Neural progenitor cell (in vitro differentiated cells): Measurements from ENCODE around the gene GLB1L2. TPM values are rescaled to one million over a fixed set of nuclear protein-coding genes. Genes with fewer than 3 reads are reported as not detected.

Experiments
- DNase-seq: peaks from one replicate; pipeline ENCODE4 v3.0.0-alpha.2; 2016; ENCODE audit warnings: low spot score
- H2AFZ ChIP-seq: fragments of 200-600 bp; sonication (generic); replicated peaks from 2 replicates; pipeline ENCODE4 v1.6.1; 2016; ENCODE audit warnings: antibody characterized with exemption
- H3F3A ChIP-seq: fragments of 200-600 bp; sonication (generic); 2 replicates; pipeline ENCODE4 v1.6.1; 2016; ENCODE audit warnings: antibody characterized with exemption, low read depth
- H3K27ac ChIP-seq: fragments of 200-600 bp; sonication (generic); 2 replicates; pipeline ENCODE4 v1.5.1; 2016; ENCODE audit warnings: mild to moderate bottlenecking
- H3K27me3 ChIP-seq: fragments of 200-600 bp; sonication (generic); 2 replicates; pipeline ENCODE4 v1.6.1; 2016; ENCODE audit warnings: mild to moderate bottlenecking, moderate library complexity
- H3K36me3 ChIP-seq: fragments of 200-600 bp; sonication (generic); 2 replicates; pipeline ENCODE4 v1.5.1; 2016
- H3K4me1 ChIP-seq: fragments of 200-600 bp; sonication (generic); 2 replicates; pipeline ENCODE4 v1.6.1; 2016; ENCODE audit warnings: mixed run types
- H3K4me2 ChIP-seq: fragments of 200-600 bp; sonication (generic); 2 replicates; pipeline ENCODE4 v1.6.1; 2016
- H3K4me3 ChIP-seq: fragments of 200-600 bp; sonication (generic); 2 replicates; pipeline ENCODE4 v1.5.1; 2016
- H3K79me2 ChIP-seq: fragments of 200-600 bp; sonication (generic); 2 replicates; pipeline ENCODE4 v1.6.1; 2016; ENCODE audit warnings: low read depth
- H3K9ac ChIP-seq: fragments of 200-600 bp; sonication (generic); 2 replicates; pipeline ENCODE4 v1.6.1; 2016
- H3K9me3 ChIP-seq: fragments of 200-600 bp; sonication (generic); 2 replicates; pipeline ENCODE4 v1.5.1; 2016; ENCODE audit warnings: low read depth
- H4K20me1 ChIP-seq: fragments of 200-600 bp; sonication (generic); 2 replicates; pipeline ENCODE4 v1.6.1; 2016; ENCODE audit warnings: low read depth
- H3K27ac Mint-ChIP-seq: 3 replicates; pipeline ENCODE4 v1.8.0; 2021; ENCODE audit warnings: mixed read lengths
- H3K27me3 Mint-ChIP-seq: 2 replicates; pipeline ENCODE4 v1.8.0; 2022; ENCODE audit warnings: low read depth, mild to moderate bottlenecking, inconsistent platforms, moderate library complexity, mixed read lengths; ENCODE audit not compliant: insufficient read depth
- H3K36me3 Mint-ChIP-seq: 3 replicates; pipeline ENCODE4 v1.8.0; 2021; ENCODE audit warnings: mixed read lengths
- H3K4me1 Mint-ChIP-seq: 3 replicates; pipeline ENCODE4 v1.8.0; 2021; ENCODE audit warnings: mixed read lengths
- H3K4me3 Mint-ChIP-seq: 3 replicates; pipeline ENCODE4 v1.8.0; 2021; ENCODE audit warnings: mild to moderate bottlenecking, moderate library complexity, mixed read lengths
- H3K9me3 Mint-ChIP-seq: 3 replicates; pipeline ENCODE4 v1.8.0; 2020; ENCODE audit warnings: mixed read lengths
- EZH2 ChIP-seq: fragments of 200-600 bp; sonication (generic); IDR thresholded peaks from 2 replicates; pipeline ENCODE4 v1.6.1; 2017; ENCODE audit warnings: antibody characterized with exemption, mild to moderate bottlenecking, moderate library complexity
- EZH2phosphoT487 ChIP-seq: fragments of 200-600 bp; sonication (generic); IDR thresholded peaks from 2 replicates; pipeline ENCODE4 v1.6.1; 2017; ENCODE audit warnings: antibody characterized with exemption
- total RNA-seq: library from RNA; depleted of rRNA; stranded (reverse); fragments of >200 nt; gene quantifications from 2 replicates; pipeline ENCODE4 v1.2.3, GENCODE V29; 2015; ENCODE audit warnings: low replicate concordance
- TF ChIP-seq, protein P1 (sequence below): fragments of 200-600 bp; sonication (generic); IDR thresholded peaks from 2 replicates; pipeline ENCODE4 v1.5.1; 2017; ENCODE audit warnings: antibody characterized with exemption, mild to moderate bottlenecking

The GLB1L2 gene
- total RNA-seq, 1 donor from 2014 or later: 2.0 TPM

DNA sequence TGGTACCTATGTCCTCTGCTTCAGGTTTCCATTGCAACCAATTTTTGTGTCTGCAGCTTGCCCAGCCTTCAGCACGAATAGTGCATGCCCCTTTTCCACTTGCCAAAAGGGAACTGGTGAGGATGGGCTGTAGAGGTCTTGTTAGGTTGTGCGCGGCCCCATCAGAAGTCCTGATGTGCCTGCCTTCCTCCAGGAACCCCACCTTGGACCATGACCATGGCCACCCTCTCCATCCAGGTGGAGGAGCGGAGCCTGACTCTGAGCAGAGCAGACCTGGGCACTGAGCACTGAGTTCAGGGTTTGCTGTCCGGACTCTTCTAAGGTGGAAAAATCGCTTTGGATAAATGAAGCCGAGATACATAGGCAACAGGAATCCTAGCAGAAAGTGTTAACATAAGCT lies 6.9 kb downstream of the GLB1L2 start:
- no peak overlapping the region for H3K27ac ChIP-seq
- no peaks in the 10 kb centered on the region for H3K9me3 ChIP-seq
- H3K27ac Mint-ChIP-seq: no peak overlapping the region
- peaks cover 14% of the 10 kb centered on the region for H3K27me3 Mint-ChIP-seq
- H4K20me1 ChIP-seq: no peaks in the 10 kb centered on the region
- H3F3A ChIP-seq: no peaks in the 10 kb centered on the region
- H3K4me3 ChIP-seq: no peak overlapping the region
- H2AFZ ChIP-seq: no peak overlapping the region
- H3K36me3 Mint-ChIP-seq: peaks cover 10% of the 10 kb centered on the region
- no peaks in the 10 kb centered on the region for H3K36me3 ChIP-seq
- no peak overlapping the region for H3K4me2 ChIP-seq
- no peak for DNase-seq
- no peak overlapping the region for H3K9ac ChIP-seq
- H3K4me3 Mint-ChIP-seq: no peak overlapping the region
- peaks cover 23% of the 10 kb centered on the region for H3K27me3 ChIP-seq
- no peaks in the 10 kb centered on the region for H3K9me3 Mint-ChIP-seq
- no peaks in the 10 kb centered on the region for H3K79me2 ChIP-seq
- TF ChIP-seq EZH2phosphoT487 (no peak), EZH2 (no peak)
- TF ChIP-seq, protein P1, sequence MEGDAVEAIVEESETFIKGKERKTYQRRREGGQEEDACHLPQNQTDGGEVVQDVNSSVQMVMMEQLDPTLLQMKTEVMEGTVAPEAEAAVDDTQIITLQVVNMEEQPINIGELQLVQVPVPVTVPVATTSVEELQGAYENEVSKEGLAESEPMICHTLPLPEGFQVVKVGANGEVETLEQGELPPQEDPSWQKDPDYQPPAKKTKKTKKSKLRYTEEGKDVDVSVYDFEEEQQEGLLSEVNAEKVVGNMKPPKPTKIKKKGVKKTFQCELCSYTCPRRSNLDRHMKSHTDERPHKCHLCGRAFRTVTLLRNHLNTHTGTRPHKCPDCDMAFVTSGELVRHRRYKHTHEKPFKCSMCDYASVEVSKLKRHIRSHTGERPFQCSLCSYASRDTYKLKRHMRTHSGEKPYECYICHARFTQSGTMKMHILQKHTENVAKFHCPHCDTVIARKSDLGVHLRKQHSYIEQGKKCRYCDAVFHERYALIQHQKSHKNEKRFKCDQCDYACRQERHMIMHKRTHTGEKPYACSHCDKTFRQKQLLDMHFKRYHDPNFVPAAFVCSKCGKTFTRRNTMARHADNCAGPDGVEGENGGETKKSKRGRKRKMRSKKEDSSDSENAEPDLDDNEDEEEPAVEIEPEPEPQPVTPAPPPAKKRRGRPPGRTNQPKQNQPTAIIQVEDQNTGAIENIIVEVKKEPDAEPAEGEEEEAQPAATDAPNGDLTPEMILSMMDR: no peak
- peaks cover 6% of the 10 kb centered on the region for H3K4me1 Mint-ChIP-seq
- H3K4me1 ChIP-seq: no peaks in the 10 kb centered on the region

- Mint-ChIP-seq H3K9me3 (no peaks in the 10 kb centered on the region), H3K4me1 (peaks cover 2% of the 10 kb centered on the region), H3K4me3 (no peak overlapping the region), H3K27me3 (peaks cover 13% of the 10 kb centered on the region), H3K27ac (no peak overlapping the region), H3K36me3 (peaks cover 7% of the 10 kb centered on the region)
- H3K27me3 ChIP-seq: peaks cover 12% of the 10 kb centered on the region
- H3K27ac ChIP-seq: no peak overlapping the region
- no peak overlapping the region for H3K4me3 ChIP-seq
- TF ChIP-seq EZH2phosphoT487: no peak
- TF ChIP-seq, protein P1: no peak
- TF ChIP-seq EZH2: no peak
- H3F3A ChIP-seq: no peaks in the 10 kb centered on the region
- H3K36me3 ChIP-seq: no peaks in the 10 kb centered on the region
- no peaks in the 10 kb centered on the region for H3K9me3 ChIP-seq
- H3K4me2 ChIP-seq: no peak overlapping the region
- H4K20me1 ChIP-seq: no peaks in the 10 kb centered on the region
- no peak for DNase-seq
- no peaks in the 10 kb centered on the region for H3K79me2 ChIP-seq
- no peaks in the 10 kb centered on the region for H3K4me1 ChIP-seq
- no peak overlapping the region for H3K9ac ChIP-seq
- no peak overlapping the region for H2AFZ ChIP-seq
These were observed 8.0 kb downstream of the GLB1L2 start for GRCh38 chr11:134339756-134340155.

DNA sequence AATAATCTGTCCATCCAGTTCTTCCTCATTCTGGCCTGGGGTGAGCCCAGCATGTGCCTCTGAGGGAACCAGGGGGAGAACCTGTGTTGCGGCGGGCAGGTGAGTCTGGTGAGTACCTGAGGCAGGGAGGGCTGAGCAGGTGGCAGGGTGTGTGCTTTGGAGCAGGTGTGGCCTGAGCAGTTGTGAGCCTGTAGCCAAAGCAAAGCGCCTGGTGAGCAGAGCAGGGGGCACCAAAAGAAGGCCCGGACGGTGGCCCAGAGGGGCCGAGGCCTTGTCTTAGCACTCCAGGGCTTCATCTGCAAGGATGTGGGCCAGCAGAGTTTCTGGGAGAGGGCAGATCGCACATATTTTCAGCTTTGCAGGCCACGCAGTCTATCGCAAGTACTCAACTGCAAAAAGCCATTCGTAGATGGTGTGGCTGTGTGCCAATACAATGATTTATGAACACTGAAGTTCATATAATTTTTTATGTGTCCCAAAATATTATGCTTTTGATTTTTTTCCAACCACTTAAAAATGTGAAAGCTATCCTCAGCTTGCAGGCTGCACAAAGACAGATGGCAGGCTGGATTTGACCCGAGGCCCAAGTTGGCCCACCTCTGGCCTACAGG lies 8.7 kb downstream of the GLB1L2 start:
- H3K27me3 ChIP-seq: peaks cover 5% of the 10 kb centered on the region
- peaks cover 11% of the 10 kb centered on the region for H3K27me3 Mint-ChIP-seq
- H3K9me3 ChIP-seq: no peaks in the 10 kb centered on the region
- no peaks in the 10 kb centered on the region for H3K79me2 ChIP-seq
- H3K4me1 Mint-ChIP-seq: peaks cover 2% of the 10 kb centered on the region
- H3K4me3 ChIP-seq: no peak overlapping the region
- no peak overlapping the region for H3K4me3 Mint-ChIP-seq
- no peak overlapping the region for H2AFZ ChIP-seq
- H3K36me3 Mint-ChIP-seq: peaks cover 4% of the 10 kb centered on the region
- H3K9ac ChIP-seq: no peak overlapping the region
- H3F3A ChIP-seq: no peaks in the 10 kb centered on the region
- no peaks in the 10 kb centered on the region for H3K36me3 ChIP-seq
- H4K20me1 ChIP-seq: no peaks in the 10 kb centered on the region
- H3K9me3 Mint-ChIP-seq: no peaks in the 10 kb centered on the region
- no peak overlapping the region for H3K27ac ChIP-seq
- H3K4me2 ChIP-seq: no peak overlapping the region
- no peaks in the 10 kb centered on the region for H3K4me1 ChIP-seq
- DNase-seq: no peak
- no peak overlapping the region for H3K27ac Mint-ChIP-seq
- TF ChIP-seq, protein P1: no peak
- TF ChIP-seq EZH2 (no peak), EZH2phosphoT487 (no peak)
